GM19324 (cell line): ENCODE measurements around the gene LARP4.
"Not testable (repeated sequence)": the region's sequence is repeated elsewhere in the genome, so short reads cannot be mapped to it uniquely, and the experiment has no call there.

ENCODE experiments used
- ATAC-seq: cut with Tn5 transposase; IDR thresholded peaks from one replicate; pipeline ENCODE4 v1.9.1; 2021; ENCODE audit warnings: mild to moderate bottlenecking, moderate library complexity; ENCODE audit not compliant: unreplicated experiment, low FRiP score

The LARP4 gene

DNA sequence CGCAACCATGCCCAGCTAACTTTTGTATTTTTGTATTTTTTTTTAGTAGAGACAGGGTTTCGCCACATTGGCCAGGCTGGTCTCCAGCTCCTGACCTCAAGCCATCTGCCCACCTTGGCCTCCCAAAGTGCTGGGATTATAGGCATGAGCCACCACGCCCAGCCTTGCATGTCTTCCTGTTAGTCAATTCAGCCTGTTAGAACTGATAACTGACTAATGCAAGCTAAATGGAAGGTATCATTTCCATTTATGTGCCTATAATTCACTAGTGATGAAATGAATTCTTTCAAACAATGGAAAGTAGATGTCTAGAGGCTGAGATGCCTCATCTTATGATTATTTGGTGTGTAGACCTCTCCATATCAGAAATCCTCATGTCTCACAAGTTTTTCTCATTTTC is 66.8 kb downstream of the LARP4 start:
- ATAC-seq = no peak

DNA sequence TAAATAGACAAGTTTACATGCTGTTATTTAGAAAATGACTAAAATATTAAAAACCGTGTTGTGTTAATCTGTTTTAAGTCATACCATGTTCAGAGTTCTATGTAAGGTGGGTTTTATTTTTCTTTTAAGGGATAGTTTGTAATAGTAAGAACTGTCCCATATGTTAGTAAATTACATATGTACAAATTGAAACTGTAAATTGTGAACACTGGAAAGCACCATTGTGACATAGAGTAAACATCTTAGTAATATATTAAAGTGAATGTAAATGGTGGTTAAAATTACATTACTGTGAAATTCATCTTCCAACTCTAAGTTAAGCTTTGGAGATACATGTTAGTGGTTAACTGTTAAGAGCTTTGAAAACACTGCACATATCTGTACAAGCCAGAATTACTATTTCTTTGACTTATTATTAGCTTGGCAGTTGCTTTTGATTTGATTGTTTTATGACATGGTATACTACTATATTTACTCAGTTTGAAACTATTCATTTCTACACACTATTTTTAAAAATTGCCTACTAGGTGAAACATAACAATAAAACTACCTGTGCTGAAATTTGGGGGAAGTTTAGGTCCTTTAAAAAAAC is 76.7 kb downstream of the LARP4 start:
- no peak for ATAC-seq

DNA sequence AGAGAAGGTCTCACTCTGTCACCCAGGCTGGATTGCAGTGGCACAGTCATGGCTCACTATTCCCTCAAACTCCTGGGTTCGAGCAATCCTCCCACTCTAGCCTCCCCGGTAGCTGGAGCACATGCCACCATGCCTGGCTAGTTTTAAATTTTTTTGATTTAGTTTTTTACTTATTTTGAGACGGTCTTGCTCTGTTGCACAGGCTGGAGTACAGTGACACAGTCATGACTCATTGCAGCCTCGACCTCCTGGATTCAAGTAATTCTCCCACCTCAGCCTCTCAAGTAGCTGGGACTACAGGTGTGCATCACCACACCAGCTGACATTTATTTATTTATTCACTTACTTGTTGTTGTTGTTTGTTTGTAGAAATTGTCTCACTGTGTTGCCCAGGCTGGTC is 81.9 kb downstream of the LARP4 start:
- no peak for ATAC-seq

DNA sequence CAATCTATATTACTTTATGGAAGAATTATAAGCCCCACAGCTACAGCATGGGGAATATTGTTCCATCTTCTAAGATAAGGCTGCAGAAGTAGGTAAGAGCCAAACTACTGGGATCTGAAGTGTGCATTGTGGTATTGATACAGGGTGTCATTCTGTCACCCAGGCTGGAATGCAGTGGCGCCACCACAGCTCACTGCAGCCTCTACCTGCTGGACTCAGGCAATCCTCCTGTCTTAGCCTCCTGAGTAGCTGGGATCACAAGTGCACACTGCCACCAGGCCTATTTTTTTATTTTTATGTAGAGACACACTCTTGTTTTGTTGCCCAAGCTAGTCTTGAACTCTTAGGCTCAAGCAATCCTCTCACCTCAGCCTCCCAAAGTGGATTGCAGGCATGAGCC is 82.8 kb downstream of the LARP4 start:
- no peak for ATAC-seq

DNA sequence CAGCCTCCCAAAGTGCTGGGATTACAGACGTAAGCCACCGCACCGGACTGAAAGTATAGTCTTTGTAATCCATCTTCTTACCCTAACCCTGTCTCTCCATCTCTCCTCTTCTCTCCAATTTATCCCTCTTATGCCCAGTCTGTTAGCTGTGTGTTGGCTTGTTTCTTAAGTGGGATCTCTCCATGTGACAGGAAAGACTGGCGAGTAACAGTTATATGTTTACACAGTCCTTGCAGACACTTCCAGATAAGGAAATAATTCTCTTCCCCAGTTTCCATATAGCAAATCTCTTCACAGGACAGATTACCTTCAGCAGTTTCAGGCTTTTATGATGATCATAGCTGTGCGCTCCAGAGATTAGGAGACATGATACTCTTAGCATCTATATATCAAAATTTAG is 88.1 kb downstream of the LARP4 start:
- no peak for ATAC-seq

DNA sequence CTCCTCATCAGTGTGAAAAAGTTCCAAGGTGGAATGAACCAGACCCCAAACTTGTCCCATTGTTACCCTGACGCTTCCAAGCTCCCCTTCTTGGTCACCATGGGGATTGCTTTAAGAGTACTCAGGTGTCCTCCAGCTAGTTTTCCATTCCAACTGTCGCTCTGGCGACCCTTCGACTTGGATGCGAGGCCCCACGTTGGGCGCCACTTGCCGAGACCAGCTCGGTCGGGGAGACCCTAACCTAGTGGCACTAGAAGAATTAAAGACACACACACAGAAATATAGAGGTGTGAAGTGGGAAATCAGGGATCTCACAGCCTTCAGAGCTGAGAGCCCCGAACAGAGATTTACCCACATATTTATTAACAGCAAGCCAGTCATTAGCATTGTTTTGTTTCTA is 97.4 kb downstream of the LARP4 start:
- not testable (repeated sequence) for ATAC-seq

DNA sequence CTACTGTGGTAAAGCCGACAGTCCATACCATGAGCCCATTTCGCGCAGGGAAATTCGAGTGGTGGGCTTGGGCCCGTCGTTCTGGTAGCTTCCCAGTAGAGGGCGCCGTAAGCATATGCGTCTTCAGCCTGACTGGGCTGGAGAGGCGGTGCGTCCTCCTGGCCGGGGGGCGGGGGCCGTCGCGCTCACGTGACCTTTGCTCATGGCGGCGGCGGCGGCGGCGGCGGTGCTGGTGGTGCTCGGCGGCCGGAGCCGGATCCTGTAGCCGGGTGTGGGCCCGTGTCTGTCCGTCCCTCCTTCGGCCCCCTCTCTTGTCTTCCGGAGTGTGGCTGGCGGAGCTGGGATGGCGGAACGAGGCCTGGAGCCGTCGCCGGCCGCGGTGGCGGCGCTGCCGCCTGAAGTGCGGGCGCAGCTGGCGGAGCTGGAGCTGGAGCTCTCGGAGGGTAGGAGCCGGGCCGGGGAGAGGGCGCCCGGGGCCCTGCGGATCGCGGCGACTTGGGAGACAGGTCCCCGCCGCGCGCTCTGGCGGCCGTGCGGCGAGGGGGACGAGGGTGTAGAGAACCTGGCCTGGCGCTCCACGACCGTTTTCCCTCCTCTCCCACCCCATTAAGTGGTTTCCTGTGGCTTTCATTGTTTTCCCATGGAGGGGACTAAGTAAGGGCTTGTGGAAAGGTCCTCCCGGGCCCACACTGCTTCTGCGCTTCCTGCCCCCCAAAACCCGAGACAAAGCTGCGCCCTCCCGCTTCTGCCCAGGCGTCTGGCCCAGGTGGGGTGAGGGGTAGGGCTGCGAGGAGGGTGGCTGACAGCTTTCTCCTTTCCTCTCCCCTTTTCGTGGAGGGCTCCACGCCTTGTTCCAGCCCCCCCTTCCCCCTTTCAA is 104.4 kb downstream of the LARP4 start, which contains the start of gene DIP2B:
Gene DIP2B, plus strand, starts transcription at position 188 of the 877 bp plus-strand sequence. Its CDS starts 156 bp downstream, at position 344.
- ATAC-seq = peak; percentile 88

DNA sequence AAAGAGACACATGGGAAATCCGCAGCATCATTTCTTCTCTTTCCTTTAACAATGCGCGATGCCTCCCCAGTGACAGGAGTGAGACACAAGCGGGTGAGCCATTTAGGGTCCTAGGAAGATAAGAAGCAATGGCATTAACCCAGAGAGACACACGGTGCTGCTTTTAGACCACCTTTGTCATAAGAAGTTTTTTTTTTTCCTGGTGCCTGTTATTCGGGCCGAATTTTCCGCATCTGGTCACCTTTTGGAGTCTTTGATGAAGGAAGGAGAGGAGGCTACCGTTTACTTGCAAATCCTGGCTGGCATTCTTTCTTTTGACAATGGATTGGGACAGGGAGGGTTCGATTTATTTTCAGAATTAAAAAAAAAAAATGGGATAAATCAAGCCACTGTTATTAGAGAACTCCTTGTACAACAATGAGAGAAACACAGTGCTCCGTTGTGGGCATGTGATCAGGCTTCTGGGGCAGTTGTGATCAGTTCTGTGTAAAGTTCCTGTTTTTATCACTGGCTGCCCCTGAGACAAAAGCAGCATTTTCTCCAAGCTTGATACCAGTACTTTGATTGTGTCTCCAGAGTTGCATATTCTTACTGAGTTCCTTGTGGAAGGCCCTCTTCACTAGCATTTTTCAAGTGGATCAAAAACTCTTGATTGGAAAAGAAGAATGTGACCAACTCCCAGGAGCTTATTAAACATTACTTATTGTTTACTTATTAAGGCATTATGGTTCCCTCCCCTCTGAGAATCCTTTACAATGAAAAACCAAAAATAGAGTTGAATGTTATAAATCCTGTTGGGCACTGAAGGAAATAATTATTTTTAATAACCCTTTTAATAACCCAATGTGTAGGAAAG is 105.2 kb downstream of the LARP4 start:
- no peak for ATAC-seq

DNA sequence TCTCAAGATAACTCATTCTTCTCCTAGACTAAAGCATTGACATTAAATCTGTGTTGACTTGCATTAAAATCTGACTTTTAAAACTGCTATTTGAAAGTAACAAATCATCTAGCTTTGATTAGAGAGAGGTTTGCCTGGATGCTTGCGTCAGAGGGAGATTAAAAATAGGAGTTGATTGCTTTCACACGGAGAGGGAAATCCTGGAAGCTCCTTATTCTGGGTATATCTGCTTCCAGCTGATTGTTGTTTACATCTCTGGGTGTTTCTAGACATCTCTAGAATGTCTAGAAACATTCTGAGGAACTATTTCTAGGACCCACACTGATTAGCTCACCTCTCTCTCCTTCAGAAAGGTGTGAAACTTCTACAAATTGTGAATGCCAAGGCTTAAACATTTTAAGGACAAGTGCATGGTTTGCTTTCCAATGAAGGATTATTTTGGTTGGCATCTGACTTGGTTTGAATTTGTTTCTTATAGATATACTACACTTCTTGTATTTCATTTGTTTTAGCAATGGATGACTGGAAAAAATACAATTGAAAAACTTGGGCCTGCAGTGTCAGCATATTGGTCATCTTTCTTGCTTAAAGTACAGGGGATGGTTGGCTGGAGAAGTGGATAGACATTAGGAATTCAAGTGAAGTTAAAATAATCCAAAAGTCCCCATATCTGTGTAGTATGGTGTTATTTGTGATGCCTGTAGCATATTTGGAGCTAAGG is 106.2 kb downstream of the LARP4 start:
- no peak for ATAC-seq

DNA sequence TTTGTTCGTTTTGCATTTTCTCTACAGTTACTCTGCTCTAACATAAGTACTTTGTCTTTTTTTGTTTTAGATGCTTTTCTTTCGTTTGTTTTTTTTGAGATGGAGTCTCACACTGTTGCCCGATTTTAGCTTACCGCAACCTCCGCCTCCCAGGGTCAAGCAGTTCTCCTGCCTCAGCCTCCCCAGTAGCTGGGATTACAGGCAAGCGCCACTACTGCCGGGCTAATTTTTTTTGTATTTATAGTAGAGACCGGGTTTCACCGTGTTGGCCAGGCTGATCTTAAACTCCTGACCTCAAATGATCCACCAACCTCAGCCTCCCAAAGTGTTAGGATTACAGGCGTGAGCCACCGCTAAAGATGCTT is 106.8 kb downstream of the LARP4 start:
- no peak for ATAC-seq

DNA sequence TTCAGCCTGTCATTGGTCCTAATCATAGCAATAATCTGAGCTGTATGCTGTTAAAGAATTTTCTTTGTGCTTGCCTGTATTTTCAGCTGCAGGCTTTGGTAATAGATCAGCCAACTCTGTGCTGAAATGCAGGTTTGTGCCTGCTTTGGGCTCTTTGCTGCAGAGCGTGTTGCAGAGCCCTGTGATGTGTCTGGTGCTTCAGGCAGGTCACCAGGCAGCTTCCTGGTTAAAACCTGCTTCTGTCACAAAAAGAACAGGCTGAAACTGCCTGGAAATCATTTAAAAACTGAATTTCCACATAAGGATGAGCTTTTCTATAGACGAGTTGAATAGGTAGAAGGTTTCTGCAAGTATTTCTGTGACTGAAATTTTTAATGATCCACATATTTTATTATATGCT is 107.2 kb downstream of the LARP4 start:
- no peak for ATAC-seq

DNA sequence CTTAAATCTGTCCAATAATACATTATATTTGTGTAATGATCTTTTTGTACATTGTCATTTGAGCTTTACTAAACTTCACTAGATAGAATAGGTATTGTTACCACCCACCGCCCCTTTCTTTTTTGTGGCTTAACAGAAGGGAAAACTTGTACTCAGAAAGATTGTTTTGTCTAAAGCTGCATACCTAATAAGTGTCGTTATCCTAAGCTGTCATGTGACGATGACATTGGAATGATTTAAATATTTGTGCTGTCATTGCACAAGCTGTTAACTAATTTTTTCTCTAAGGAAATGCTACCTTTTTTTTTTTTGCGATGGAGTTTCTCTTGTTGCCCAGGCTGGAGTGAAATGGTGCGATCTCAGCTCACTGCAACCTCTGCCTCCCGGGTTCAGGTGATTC is 107.7 kb downstream of the LARP4 start:
- no peak for ATAC-seq

DNA sequence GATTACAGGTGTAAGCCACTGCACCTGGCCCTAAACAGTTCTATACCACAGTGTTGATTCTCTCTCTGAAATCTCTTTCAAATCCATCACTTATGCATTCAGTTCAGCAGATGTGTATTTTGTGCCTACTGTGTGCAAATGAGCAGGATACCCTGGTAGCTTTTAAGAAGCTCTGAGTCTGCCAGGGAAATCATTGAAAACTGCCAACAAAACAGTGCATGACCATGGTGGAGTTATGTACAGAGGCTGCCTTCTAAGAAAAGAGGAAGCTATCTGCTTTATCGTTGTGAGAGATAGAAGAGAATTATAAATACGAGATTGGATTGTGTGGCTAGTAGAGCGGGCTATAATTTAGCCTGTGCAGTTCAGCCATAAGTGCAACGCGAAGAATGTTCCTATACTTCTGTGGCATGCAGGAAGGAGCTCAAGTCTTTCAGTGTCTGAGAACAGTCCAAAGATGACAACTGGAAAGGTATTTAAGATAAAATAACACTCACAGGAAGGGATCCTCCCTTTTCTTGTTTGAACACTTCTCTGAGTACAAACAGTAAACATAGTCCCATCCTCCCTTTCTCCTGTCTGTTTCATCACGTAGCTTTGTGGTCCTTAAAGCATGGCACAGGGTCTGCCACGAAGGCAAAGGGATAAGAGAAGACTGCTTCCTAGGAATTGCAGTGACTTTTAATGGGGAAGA is 108.4 kb downstream of the LARP4 start:
- no peak for ATAC-seq

DNA sequence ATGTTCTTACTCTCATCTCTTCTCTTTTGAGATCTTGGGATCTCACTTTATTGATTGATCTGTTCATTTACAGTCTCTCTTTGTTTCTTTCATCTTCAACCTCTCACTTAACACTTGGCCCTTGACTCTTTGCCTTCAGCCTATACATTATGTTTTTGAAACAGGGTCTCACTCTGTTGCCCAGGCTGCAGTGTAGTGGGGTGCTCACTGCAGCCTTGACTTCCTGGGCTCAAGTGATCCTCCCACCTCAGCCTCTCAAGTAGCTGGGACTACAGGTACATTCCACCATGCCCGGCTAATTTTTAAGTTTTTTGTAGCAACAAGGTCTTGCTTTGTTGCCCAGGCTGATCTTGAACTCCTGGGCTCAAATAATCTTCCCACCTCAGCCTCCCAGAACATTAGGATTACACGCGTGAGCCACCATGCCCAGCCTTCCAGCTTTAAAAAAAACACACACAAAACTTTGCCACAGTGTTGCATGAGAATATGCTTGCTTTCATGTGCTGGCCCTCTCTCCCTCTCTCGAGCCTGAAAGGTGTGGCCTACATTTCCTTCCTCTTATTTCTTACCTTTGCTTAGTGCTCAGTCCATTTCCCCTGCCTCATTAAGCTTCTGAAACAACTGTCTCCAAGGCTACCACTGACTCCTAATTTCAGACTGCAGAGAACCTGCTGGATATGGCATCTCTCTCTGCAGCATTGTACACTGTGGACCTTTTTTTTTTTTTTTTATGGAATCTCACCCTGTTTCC is 114.0 kb downstream of the LARP4 start:
- peak; percentile 50 for ATAC-seq

DNA sequence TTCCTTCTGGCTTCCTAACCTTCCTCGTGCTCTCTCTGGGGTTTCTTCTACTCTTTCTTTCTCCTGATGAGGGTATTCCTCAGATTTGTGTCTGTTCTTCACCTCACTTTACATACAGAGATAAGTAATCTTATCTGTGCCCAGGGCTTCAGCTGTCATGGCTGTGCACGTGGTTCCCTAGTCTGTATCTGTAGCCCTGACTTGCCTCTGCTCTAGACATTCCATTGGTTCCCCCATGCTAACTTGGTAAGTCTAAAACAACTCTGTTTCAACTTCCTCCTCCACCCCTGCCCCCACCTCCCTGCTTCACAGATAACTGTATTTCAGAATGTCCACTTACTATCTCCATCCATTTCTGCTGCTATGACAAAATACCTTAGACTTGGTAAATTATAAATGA is 114.9 kb downstream of the LARP4 start:
- no peak for ATAC-seq

DNA sequence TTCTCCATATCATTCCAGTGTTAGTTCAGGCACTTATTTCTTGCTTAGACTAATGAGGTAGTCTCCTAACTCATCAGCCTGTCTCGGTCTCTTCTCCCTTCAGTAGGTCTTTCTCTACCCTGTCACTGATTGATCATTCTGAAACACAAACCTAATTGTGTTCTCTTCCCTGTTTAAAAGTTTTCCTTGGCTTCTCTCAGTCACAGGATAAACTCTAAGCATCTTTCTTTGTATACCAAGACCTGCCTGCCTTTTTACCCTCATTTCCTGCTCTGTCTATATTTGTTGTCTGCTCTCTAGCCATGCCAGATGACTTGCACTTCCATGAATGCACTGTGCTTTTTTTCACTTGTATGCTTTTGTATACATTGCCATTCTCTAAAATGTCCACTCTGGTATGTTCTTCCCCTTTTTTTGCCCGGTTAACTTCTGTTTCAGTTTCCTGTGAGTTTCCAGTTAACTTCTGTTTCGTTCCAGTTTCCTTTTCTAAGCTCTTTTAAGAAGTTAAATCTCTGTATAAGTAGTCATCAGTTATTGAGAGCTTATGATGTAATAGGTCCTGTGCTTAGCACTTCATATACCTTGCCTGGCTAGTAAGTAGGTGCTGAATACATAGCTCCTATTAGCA is 116.8 kb downstream of the LARP4 start:
- ATAC-seq = peak; percentile 45

DNA sequence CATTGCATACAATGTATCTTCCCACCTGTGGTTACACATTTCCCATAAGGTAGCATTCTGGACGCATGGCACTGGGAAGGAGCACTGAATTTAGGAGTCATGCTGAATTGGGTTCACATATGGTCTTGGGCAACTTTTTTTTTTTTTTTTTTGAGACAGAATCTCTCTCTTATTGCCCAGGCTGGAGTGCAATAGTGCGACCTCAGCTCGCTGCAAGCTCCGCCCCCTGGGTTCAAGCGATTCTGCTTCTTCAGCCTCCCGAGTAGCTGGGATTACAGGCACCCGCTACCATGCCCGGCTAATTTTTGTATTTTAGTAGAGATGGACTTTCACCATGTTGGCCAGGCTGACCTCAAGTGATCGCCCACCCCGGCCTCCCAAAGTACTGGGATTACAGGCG is 117.4 kb downstream of the LARP4 start:
- ATAC-seq = peak; percentile 1

DNA sequence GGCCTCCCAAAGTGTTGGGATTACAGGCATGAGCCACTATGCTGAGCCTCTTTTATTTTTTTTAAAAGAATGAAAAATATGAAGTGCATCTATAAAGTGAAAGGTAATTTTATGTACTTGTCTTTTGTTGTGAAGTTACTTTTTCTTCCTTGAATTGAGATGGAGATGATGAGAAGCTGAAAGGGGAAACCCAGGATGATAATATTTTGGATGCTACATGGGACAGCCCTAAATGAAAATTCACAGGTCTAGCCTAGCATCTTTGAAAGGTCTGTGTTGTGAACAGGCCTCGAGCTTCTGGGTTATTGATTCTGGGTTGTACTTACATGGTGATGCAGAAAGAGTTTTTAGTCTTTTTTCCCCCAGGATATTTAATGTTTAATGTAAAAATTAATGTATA is 118.7 kb downstream of the LARP4 start:
- no peak for ATAC-seq
